Tibial artery (tissue), 4 donors: ENCODE measurements around the gene NELL2.
"Not testable (repeated sequence)": the region's sequence is repeated elsewhere in the genome, so short reads cannot be mapped to it uniquely, and the experiment has no call there.

Experiments used
- DNase-seq, 2 donors: peaks; one replicate each; pipeline ENCODE4 v3.0.0-alpha.2; 2019
- H3K27ac ChIP-seq, 2 donors: fragments of 200-600 bp; sonication (generic) in 1 of 2; 1 replicate in 1 of 2; 2 replicates in 1 of 2; pipeline ENCODE4 v1.5.1; 2018 to 2019; ENCODE audit warnings: mild to moderate bottlenecking in 1 of 2
- H3K27me3 ChIP-seq, 2 donors: fragments of 200-600 bp; sonication (generic) in 1 of 2; one replicate each; pipeline versions ENCODE4 v1.5.1 to v1.6.0; 2016 to 2019
- H3K36me3 ChIP-seq, 3 donors: fragments of 200-600 bp; sonication (generic) in 2 of 3; one replicate each; pipeline ENCODE4 v1.5.1; 2016 to 2019; ENCODE audit warnings: mild to moderate bottlenecking in 2 of 3
- H3K4me1 ChIP-seq, 4 donors: fragments of 200-600 bp; sonication (generic) in 2 of 4; 1 replicate in 3 of 4; 2 replicates in 1 of 4; pipeline ENCODE4 v1.5.1; 2016 to 2019
- H3K4me3 ChIP-seq, 2 donors: fragments of 200-600 bp; sonication (generic) in 1 of 2; 1 replicate in 1 of 2; 2 replicates in 1 of 2; pipeline ENCODE4 v1.5.1; 2018 to 2019; ENCODE audit warnings: mild to moderate bottlenecking in 2 of 2
- H3K9me3 ChIP-seq, 3 donors: fragments of 200-600 bp; sonication (generic) in 1 of 3; one replicate each; pipeline ENCODE4 v1.5.1; 2016 to 2019
- CTCF ChIP-seq, 2 experiments: fragments of 200-600 bp in 1 of 2; fragments of 450-650 bp in 1 of 2; IDR thresholded peaks; one replicate each; pipeline ENCODE4 v1.5.1; 2017 to 2019; ENCODE audit warnings: antibody characterized with exemption in 2 of 2, mild to moderate bottlenecking in 1 of 2, moderate library complexity in 1 of 2
- intact Hi-C: fragments of 100-400 bp; cut with DNase I; formaldehyde crosslinking; loops from one replicate; pipeline ENCODE4 v1.15.0; 2023; ENCODE audit warnings: low total_unique reads

NELL2 gene

GRCh38 chr12:44875954-44876543 is at the start of gene NELL2:
Gene NELL2 (minus strand): TSS chr12:44876315. CDS start chr12:44875869, 446 bp downstream.
- TF ChIP-seq CTCF (IDR thresholded peaks at IDR 0.05), result no peak
- intact Hi-C loops, result no loop called here
- Histone ChIP-seq H3K27me3 (peaks cover 0 to 26% of the 10 kb centered on the region in 2 donors), H3K9me3 (peaks cover 0 to 7% (median 0%) of the 10 kb centered on the region in 3 donors), H3K4me1 (peaks cover 0 to 25% (median 21%) of the 10 kb centered on the region in 4 donors), H3K27ac (no peak within 1 kb of the TSS), H3K4me3 (peak within 1 kb of the TSS; percentile 49 to 62), H3K36me3 (no peaks in the 10 kb centered on the region)
- DNase-seq, result peak in 1 of 2 donors; percentile 62

GRCh38 chr12:44921736-44922135 is 45.6 kb upstream of the NELL2 start:
- no peak overlapping the region for H3K4me3 ChIP-seq
- TF ChIP-seq CTCF (IDR thresholded peaks at IDR 0.05), result no peak
- no peaks in the 10 kb centered on the region for H3K9me3 ChIP-seq
- H3K27me3 ChIP-seq, result no peaks in the 10 kb centered on the region
- no peak for DNase-seq
- intact Hi-C loops, result no loop called here
- no peaks in the 10 kb centered on the region for H3K4me1 ChIP-seq
- H3K27ac ChIP-seq, result no peak overlapping the region
- H3K36me3 ChIP-seq, result no peaks in the 10 kb centered on the region

GRCh38 chr12:44917141-44917540 is 41.0 kb upstream of the NELL2 start:
- no peak overlapping the region for H3K27ac ChIP-seq
- intact Hi-C loops, result no loop called here
- no peaks in the 10 kb centered on the region for H3K27me3 ChIP-seq
- no peaks in the 10 kb centered on the region for H3K9me3 ChIP-seq
- TF ChIP-seq CTCF (IDR thresholded peaks at IDR 0.05), result no peak
- no peaks in the 10 kb centered on the region for H3K36me3 ChIP-seq
- DNase-seq, result no peak
- no peak overlapping the region for H3K4me3 ChIP-seq
- H3K4me1 ChIP-seq, result no peaks in the 10 kb centered on the region

- TF ChIP-seq CTCF (IDR thresholded peaks at IDR 0.05), result no peak
- Histone ChIP-seq H3K9me3 (no peaks in the 10 kb centered on the region), H3K27me3 (no peaks in the 10 kb centered on the region), H3K36me3 (no peaks in the 10 kb centered on the region), H3K4me3 (no peak overlapping the region), H3K27ac (no peak overlapping the region), H3K4me1 (no peaks in the 10 kb centered on the region)
- DNase-seq, result no peak
- intact Hi-C loops, result no loop called here
Measured at GRCh38 chr12:44915958-44916357, 39.8 kb upstream of the NELL2 start.

- no peak for TF ChIP-seq CTCF (IDR thresholded peaks at IDR 0.05)
- peaks cover 0 to 3% (median 0%) of the 10 kb centered on the region in 3 donors for H3K9me3 ChIP-seq
- no peak overlapping the region for H3K4me3 ChIP-seq
- no peak for DNase-seq
- no peaks in the 10 kb centered on the region for H3K4me1 ChIP-seq
- no peaks in the 10 kb centered on the region for H3K36me3 ChIP-seq
- intact Hi-C loops, result no loop called here
- H3K27ac ChIP-seq, result no peak overlapping the region
- H3K27me3 ChIP-seq, result no peaks in the 10 kb centered on the region
Measured at GRCh38 chr12:44904321-44904720, 28.2 kb upstream of the NELL2 start.

- H3K27ac ChIP-seq, intact Hi-C loops, H3K4me3 ChIP-seq, H3K27me3 ChIP-seq, H3K9me3 ChIP-seq, H3K4me1 ChIP-seq, H3K36me3 ChIP-seq, DNase-seq: not testable (repeated sequence)
Measured at GRCh38 chr12:44898108-44898507, 22.0 kb upstream of the NELL2 start.
